ENCODE measurements around the gene ANKRD34A. TPM values are rescaled to one million over a fixed set of nuclear protein-coding genes. Genes with fewer than 3 reads are reported as not detected.

Gene ANKRD34A
- total and polyA plus RNA-seq, 2 of the 8 experiments (the other 6 are each of a cell fraction or from before 2014, with no cell fraction given): 0.15 to 0.20 TPM

GRCh38 chr1:145962157-145963102 lies 1.9 kb downstream of the ANKRD34A start:
- Histone ChIP-seq H2BK15ac (ENCODE audit: low read length) (no peak overlapping the region; the same call in 1 of the 2 replicates), H3K9me3 (ENCODE audit: insufficient read depth in 2 of 2, low read depth in 1 of 2, low read length in 1 of 2) (no peaks in the 10 kb centered on the region), H3K79me1 (ENCODE audit: low read depth, low read length) (no peaks in the 10 kb centered on the region), H3K27ac (ENCODE audit: low read depth, low read length) (no peak overlapping the region), H3K27me3 (replicated peaks in 1 of 4; ENCODE audit: control insufficient read depth in 3 of 4, extremely low read depth in 1 of 4, insufficient read depth in 3 of 4, low read length in 3 of 4) (peaks cover 25 to 57% (median 51%) of the 10 kb centered on the region in 4 experiments), H2AFZ (ENCODE audit: low read length) (0 out of 2 replicates have a peak overlapping the region, but pooled peaks have one; percentile 9), H3K23me2 (ENCODE audit: low read depth, low read length) (peaks cover 23% of the 10 kb centered on the region), H3K4ac (replicated peaks; ENCODE audit: insufficient read length, low read depth, low read length) (no peak overlapping the region), H3K4me3 (ENCODE audit: extremely low read depth in 1 of 4, insufficient read depth in 2 of 4, low read depth in 3 of 4, low read length in 4 of 4) (peak overlapping the region; percentile 56 to 85 (median 82); a peak in 7 of 8 replicates), H2AK5ac (ENCODE audit: low read depth, low read length) (no peak overlapping the region), H4K8ac (ENCODE audit: extremely low read depth, insufficient read depth, low read length) (no peak overlapping the region), H3K14ac (ENCODE audit: insufficient read length) (no peak overlapping the region), H2BK12ac (ENCODE audit: low read depth, low read length) (peak overlapping the region; percentile 68; the same call in 1 of the 2 replicates), H3K4me2 (ENCODE audit: insufficient read depth in 1 of 2, low read depth in 2 of 2, low read length in 2 of 2) (peak overlapping the region; percentile 93 to 98), H3K18ac (ENCODE audit: extremely low read depth, low read length) (no peak overlapping the region), H3K4me1 (replicated peaks in 1 of 4; ENCODE audit: control insufficient read depth in 3 of 4, insufficient read depth in 4 of 4, low read length in 3 of 4) (peaks cover 0 to 20% (median 11%) of the 10 kb centered on the region in 4 experiments; a peak in 6 of 7 replicates), H3K9ac (replicated peaks in 1 of 4; ENCODE audit: extremely low read depth in 1 of 4, low read depth in 3 of 4, low read length in 3 of 4) (no peak overlapping the region), H3K56ac (replicated peaks; ENCODE audit: insufficient read length, low read depth, low read length) (no peak overlapping the region), H3K36me3 (ENCODE audit: control insufficient read depth in 2 of 4, insufficient read depth in 4 of 4, low read length in 3 of 4) (no peaks in the 10 kb centered on the region), H4K91ac (replicated peaks; ENCODE audit: insufficient read length, low read length) (no peak overlapping the region), H4K5ac (ENCODE audit: insufficient read length, low read depth, low read length) (no peak overlapping the region), H2BK120ac (replicated peaks; ENCODE audit: low read depth, low read length) (no peak overlapping the region), H4K20me1 (replicated peaks in 1 of 2; ENCODE audit: control insufficient read depth in 1 of 2, insufficient read depth in 2 of 2, low read length in 2 of 2) (peaks cover 0 to 2% of the 10 kb centered on the region in 2 experiments), H3K23ac (ENCODE audit: insufficient read length) (no peak overlapping the region), H2BK20ac (ENCODE audit: low read length) (no peak overlapping the region), H2BK5ac (ENCODE audit: low read depth, low read length) (no peak overlapping the region), H3K79me2 (ENCODE audit: control insufficient read depth in 1 of 2, insufficient read depth in 2 of 2, low read length in 2 of 2) (no peaks in the 10 kb centered on the region)
- 6% methylated on average over 21 of the region's 36 CpGs; no CpG with 5 or more reads in 1 of the 2 experiments for whole genome bisulfite sequencing, 2 experiments (ENCODE audit: extremely low coverage in 1 of 2, insufficient coverage in 1 of 2, insufficient read length in 1 of 2, insufficient replicate concordance in 2 of 2, low coverage in 1 of 2, low lambda C conversion rate in 2 of 2, missing lambda C conversion rate in 1 of 2)
- FAIRE-seq: no peak
- POLR2A ChIA-PET (ENCODE audit: partially characterized antibody): interaction anchor here (0.7 to 5.3 kb wide), 8 partner anchors 10 to 89 kb away, joined by 3 to 31 read pairs (median 6); partner anchors contain the start of genes RBM8A and TXNIP
- peak in 1 of 2 experiments; percentile 60 for DNase-seq (ENCODE audit: low read depth in 1 of 2, low spot score in 2 of 2)
- CTCF ChIA-PET (ENCODE audit: partially characterized antibody): interaction anchor here (1.6 to 3.6 kb wide), 3 partner anchors 17 to 71 kb away, joined by 4 to 17 read pairs (median 8); no protein-coding TSS in a partner anchor
- TF ChIP-seq KDM5A (IDR thresholded peaks at IDR 0.05; ENCODE audit: low read length): no peak
- TF ChIP-seq SIX5 (IDR thresholded peaks at IDR 0.05; ENCODE audit: low read depth, low read length): no peak
- TF ChIP-seq EZH2 (IDR thresholded peaks at IDR 0.05; ENCODE audit: low read depth, low read length, severe bottlenecking): peak; percentile 55
- peak; percentile 36; the same call in 1 of the 2 replicates for TF ChIP-seq SUZ12 (IDR thresholded peaks at IDR 0.05; ENCODE audit: low read length)

Measured in H1 (cell line).